T47D (cell line): ENCODE measurements around the gene NLRP1.

ENCODE experiments used
- DNase-seq, 2 experiments: peaks; one replicate each; pipeline versions ENCODE4 v3.0.0 to v3.0.0-alpha.2; 2011 to 2012; ENCODE audit warnings: low read depth in 1 of 2, low spot score in 1 of 2
- JUND ChIP-seq: IDR thresholded peaks from 2 replicates; pipeline ENCODE4 v1.6.1; 2012; ENCODE audit warnings: low read depth
- in situ Hi-C: cut with HindIII; loops from 2 replicates; pipeline ENCODE4 v1.10.0; 2016; ENCODE audit warnings: low sequenced_read_pairs, low pct_unique_long_range_greater_than_20kb

The NLRP1 gene

GRCh38 chr17:5514976-5515375, 69.3 kb downstream of the NLRP1 start:
- no peak for DNase-seq
- TF ChIP-seq JUND, result no peak
- in situ Hi-C loops, result no loop called here

GRCh38 chr17:5513628-5514027, 70.7 kb downstream of the NLRP1 start:
- no peak for DNase-seq
- in situ Hi-C loops, result no loop called here
- TF ChIP-seq JUND, result no peak

GRCh38 chr17:5511401-5512225, 72.7 kb downstream of the NLRP1 start:
- no peak for DNase-seq
- in situ Hi-C loops, result no loop called here
- no peak for TF ChIP-seq JUND

- DNase-seq, result peak in 1 of 2 experiments; percentile 37
- no peak for TF ChIP-seq JUND
- in situ Hi-C loops, result no loop called here
These were observed 73.5 kb downstream of the NLRP1 start for GRCh38 chr17:5510771-5511170.

- DNase-seq, result no peak
- in situ Hi-C loops, result no loop called here
- TF ChIP-seq JUND, result no peak
These were observed 74.8 kb downstream of the NLRP1 start for GRCh38 chr17:5509482-5509881.

GRCh38 chr17:5508810-5509209, 75.5 kb downstream of the NLRP1 start:
- in situ Hi-C loops, result no loop called here
- no peak for TF ChIP-seq JUND
- peak in 1 of 2 experiments; percentile 27 for DNase-seq

- in situ Hi-C loops, result no loop called here
- peak in 1 of 2 experiments; percentile 39 for DNase-seq
- no peak for TF ChIP-seq JUND
These were observed 78.0 kb downstream of the NLRP1 start for GRCh38 chr17:5506307-5506706.

- no peak for DNase-seq
- in situ Hi-C loops, result no loop called here
- TF ChIP-seq JUND, result no peak
These were observed 81.8 kb downstream of the NLRP1 start for GRCh38 chr17:5502552-5502951.

GRCh38 chr17:5501685-5502084, 82.6 kb downstream of the NLRP1 start:
- in situ Hi-C loops, result no loop called here
- DNase-seq, result no peak
- TF ChIP-seq JUND, result no peak

- in situ Hi-C loops, result no loop called here
- peak; percentile 44 to 69 for DNase-seq
- TF ChIP-seq JUND, result no peak
These were observed 83.5 kb downstream of the NLRP1 start for GRCh38 chr17:5500589-5501391.

GRCh38 chr17:5500247-5500588, 84.1 kb downstream of the NLRP1 start:
- DNase-seq, result no peak
- no peak for TF ChIP-seq JUND
- in situ Hi-C loops, result no loop called here

- DNase-seq, result no peak
- no peak for TF ChIP-seq JUND
- in situ Hi-C loops, result no loop called here
These were observed 84.7 kb downstream of the NLRP1 start for GRCh38 chr17:5499476-5500231.
